D721Med (cell line): ENCODE measurements around the gene APOC4.

Experiments
- DNase-seq: peaks from one replicate; pipeline ENCODE4 v3.0.0; 2011; ENCODE audit warnings: low spot score; ENCODE audit not compliant: insufficient read length
- FAIRE-seq: peaks from 2 replicates; lab custom pipeline; 2011; peaks lifted over from hg19 to GRCh38; lab: Jason Lieb, UNC
- TF ChIP-seq, protein P1 (sequence below): IDR thresholded peaks from 2 replicates; pipeline ENCODE4 v1.5.1; 2012; ENCODE audit warnings: mild to moderate bottlenecking, control low read depth; ENCODE audit not compliant: insufficient read depth; ENCODE audit errors: missing control alignments

The APOC4 gene

DNA sequence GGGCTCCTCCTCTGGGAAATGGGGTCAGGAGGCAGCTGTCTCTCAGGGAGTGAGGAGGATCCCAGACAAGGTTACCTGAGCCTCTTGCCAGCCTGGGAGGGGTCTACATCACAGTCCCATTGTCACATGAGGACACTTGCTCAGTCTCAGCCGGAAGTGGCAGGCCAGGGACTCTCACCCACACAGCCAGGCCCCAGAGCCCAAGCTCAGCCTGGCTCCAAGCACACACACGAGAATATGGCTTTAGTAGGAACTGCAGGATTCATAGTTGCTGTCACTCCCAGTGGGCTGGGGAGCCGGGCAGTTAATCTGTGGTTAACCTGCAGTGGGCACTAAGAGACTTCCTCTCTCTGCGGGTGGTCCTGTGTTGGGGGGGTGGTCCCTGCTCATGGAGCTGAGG, 43.4 kb downstream of the APOC4 start:
- DNase-seq (no peak), FAIRE-seq (no peak)
- TF ChIP-seq, protein P1, sequence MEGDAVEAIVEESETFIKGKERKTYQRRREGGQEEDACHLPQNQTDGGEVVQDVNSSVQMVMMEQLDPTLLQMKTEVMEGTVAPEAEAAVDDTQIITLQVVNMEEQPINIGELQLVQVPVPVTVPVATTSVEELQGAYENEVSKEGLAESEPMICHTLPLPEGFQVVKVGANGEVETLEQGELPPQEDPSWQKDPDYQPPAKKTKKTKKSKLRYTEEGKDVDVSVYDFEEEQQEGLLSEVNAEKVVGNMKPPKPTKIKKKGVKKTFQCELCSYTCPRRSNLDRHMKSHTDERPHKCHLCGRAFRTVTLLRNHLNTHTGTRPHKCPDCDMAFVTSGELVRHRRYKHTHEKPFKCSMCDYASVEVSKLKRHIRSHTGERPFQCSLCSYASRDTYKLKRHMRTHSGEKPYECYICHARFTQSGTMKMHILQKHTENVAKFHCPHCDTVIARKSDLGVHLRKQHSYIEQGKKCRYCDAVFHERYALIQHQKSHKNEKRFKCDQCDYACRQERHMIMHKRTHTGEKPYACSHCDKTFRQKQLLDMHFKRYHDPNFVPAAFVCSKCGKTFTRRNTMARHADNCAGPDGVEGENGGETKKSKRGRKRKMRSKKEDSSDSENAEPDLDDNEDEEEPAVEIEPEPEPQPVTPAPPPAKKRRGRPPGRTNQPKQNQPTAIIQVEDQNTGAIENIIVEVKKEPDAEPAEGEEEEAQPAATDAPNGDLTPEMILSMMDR = no peak

DNA sequence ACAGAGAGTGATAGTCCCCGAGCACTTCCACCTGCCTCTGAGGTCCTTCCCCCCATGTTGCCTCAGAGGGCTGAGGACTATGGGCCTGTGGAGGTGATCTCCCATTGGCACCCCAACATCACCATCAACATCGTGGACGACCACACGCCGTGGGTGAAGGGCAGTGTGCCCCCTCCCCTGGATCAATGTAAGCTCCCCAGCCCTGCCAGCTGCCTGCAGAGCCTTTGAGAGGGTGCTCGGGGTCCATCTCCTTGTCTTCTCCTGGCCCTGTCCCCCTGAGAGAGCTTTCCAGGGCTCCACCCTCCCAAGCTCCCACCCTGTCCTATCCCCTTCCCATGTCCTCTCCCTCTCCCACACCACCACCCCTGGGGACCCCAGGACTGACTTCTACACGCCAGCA, 44.4 kb downstream of the APOC4 start:
- no peak for DNase-seq
- no peak for FAIRE-seq
- TF ChIP-seq, protein P1 = no peak

DNA sequence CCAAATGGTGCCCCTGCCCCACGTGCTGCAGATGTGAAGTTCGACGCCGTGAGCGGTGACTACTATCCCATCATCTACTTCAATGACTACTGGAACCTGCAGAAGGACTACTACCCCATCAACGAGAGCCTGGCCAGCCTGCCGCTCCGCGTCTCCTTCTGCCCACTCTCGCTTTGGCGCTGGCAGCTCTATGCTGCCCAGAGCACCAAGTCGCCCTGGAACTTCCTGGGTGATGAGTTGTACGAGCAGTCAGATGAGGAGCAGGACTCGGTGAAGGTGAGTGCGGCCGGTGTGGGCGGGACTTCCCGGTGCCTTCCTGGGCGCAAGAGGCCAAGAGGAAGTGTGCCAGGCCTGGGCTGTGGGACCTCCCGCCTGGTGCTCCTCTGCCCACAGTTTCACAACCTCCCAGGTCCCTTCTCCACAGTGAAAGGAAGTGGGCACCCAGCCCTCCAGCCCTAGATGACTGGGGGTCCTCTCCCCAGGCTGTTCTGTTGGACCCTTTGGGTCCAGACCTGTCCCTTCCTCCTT, 45.2 kb downstream of the APOC4 start:
- FAIRE-seq (no peak), DNase-seq (no peak)
- TF ChIP-seq, protein P1 = no peak

DNA sequence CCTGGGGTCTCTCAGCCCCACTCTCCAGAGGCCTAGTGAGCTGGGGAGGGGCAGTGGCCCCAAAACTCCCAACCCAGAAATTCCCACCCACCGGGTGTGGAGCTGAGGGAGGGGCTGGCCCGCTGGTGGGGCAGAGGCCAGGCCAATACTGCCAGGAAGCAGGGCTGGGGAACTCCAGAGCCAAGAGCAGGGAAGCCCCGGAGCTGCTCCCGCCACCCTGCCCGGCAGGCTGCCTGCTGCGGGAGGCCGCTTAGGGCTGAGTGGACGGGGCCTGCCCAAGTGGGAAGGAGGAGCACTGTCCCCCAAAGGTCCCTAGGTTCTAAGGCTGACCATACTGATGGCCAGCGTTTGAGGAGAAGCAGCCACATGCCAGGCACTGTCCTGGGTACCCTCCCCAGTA, 46.2 kb downstream of the APOC4 start:
- FAIRE-seq = no peak
- TF ChIP-seq, protein P1 = no peak
- DNase-seq = no peak

DNA sequence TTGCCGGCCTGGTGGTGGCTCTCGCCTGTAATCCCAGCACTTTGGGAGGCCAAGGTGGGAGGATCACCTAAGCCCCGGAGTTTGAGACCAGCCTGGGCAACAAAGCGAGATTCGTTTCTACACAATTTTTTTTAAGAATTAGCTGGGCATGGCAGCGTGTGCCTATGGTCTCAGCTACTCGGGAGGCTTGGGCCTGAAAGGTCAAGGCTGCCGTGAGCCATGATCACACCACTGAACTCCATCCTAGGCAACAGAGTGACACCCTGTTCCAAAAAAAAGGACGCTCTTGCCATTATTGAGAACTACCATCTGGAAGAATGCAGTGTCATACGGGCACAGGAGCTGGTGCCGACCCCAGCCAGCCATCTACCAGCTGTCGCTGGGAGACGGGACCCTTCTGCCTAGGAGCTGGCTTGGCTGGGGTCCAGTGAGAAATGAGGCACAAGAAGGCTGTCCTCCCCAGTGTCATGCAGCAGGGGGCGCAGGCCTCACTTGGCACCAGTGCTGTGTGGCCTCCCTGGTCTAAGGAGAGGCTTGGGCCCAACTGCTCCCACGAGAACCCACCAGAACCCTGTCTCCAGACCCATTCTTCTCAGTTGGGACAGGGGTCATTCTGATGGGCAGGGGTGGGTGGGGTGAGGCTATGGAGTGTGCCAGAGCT, 47.0 kb downstream of the APOC4 start:
- TF ChIP-seq, protein P1 = peak; percentile 58
- no peak for FAIRE-seq
- peak; percentile 74 for DNase-seq

DNA sequence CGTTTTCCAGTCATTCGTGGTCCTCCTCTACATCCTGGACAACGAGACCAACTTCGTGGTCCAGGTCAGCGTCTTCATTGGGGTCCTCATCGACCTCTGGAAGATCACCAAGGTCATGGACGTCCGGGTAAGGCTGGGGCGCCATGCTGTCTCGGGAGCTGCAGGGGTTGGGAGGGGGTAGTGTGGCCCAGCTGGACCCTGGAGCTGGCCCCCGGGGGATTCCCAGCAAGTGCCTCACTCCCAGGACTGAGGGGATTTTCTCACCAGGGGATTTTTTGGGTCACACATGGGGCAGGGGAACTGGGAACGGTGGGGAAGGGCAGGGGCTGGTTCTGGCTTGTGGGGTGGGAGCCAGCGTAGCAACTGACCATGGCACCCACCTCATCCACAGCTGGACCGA, 48.4 kb downstream of the APOC4 start:
- FAIRE-seq = no peak
- TF ChIP-seq, protein P1 = no peak
- DNase-seq = no peak

DNA sequence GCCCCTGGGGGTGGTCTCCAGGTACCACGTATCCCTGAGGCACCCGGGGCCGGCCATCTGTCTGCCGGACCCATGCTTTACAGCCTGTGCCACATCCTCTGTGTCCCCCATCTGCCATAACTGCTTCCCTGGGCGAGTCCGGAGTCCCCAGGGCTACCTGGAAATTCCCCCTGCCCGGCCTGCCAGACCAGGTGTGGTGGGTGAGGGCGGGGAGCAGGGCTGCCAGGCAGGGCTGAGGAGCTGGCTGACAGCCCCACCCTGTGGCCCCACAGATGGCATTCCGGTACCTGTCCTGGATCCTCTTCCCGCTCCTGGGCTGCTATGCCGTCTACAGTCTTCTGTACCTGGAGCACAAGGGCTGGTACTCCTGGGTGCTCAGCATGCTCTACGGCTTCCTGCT, 48.9 kb downstream of the APOC4 start:
- TF ChIP-seq, protein P1 = no peak
- FAIRE-seq = no peak
- DNase-seq = no peak
